HEK293T (cell line): ENCODE results near the gene HUS1B.
A peak's percentile ranks its signal among the peaks of the same experiment; 100 is the strongest.

ENCODE experiments used
- CTCF ChIA-PET: fragments of 350-600 bp; formaldehyde crosslinking; extraction: SDS; loops from one replicate; lab custom pipeline; 2021; ENCODE audit warnings: antibody characterized with exemption, inconsistent platforms; lab: Yijun Ruan, JAX
- POLR2A ChIA-PET: fragments of 350-600 bp; formaldehyde crosslinking; extraction: SDS; loops from one replicate; lab custom pipeline; 2020; ENCODE audit warnings: antibody characterized with exemption, inconsistent platforms; lab: Yijun Ruan, JAX
- DNase-seq: peaks from one replicate; pipeline ENCODE4 v3.0.0; 2012; ENCODE audit warnings: mixed read lengths; ENCODE audit errors: extremely low spot score
- ARNT ChIP-seq: fragments of 450-650 bp; IDR thresholded peaks from 2 replicates; pipeline ENCODE4 v1.6.1; 2017; ENCODE audit warnings: mild to moderate bottlenecking
- BHLHE40 ChIP-seq: fragments of 450-650 bp; IDR thresholded peaks from 2 replicates; pipeline ENCODE4 v1.6.1; 2016; ENCODE audit warnings: mild to moderate bottlenecking, moderate library complexity, borderline replicate concordance
- CTBP1 ChIP-seq: fragments of 450-650 bp; IDR thresholded peaks from 2 replicates; pipeline ENCODE4 v1.6.1; 2016; ENCODE audit warnings: borderline replicate concordance
- ELF4 ChIP-seq: fragments of 450-650 bp; IDR thresholded peaks from 2 replicates; pipeline ENCODE4 v1.6.1; 2017; ENCODE audit warnings: antibody characterized with exemption
- FOXA1 ChIP-seq: fragments of 450-650 bp; IDR thresholded peaks from 2 replicates; pipeline ENCODE4 v1.6.1; 2016; ENCODE audit warnings: mild to moderate bottlenecking
- FOXK2 ChIP-seq: fragments of 450-650 bp; IDR thresholded peaks from 2 replicates; pipeline ENCODE4 v1.6.1; 2016; ENCODE audit warnings: mild to moderate bottlenecking
- FOXM1 ChIP-seq: fragments of 450-650 bp; IDR thresholded peaks from 2 replicates; pipeline ENCODE4 v1.6.1; 2017; ENCODE audit warnings: mild to moderate bottlenecking, borderline replicate concordance
- HDGF ChIP-seq: fragments of 450-650 bp; IDR thresholded peaks from 2 replicates; pipeline ENCODE4 v1.6.1; 2017; ENCODE audit warnings: antibody characterized with exemption, borderline replicate concordance
- L3MBTL2 ChIP-seq: fragments of 450-650 bp; conservative IDR thresholded peaks from 2 replicates; pipeline ENCODE4 v1.6.1; 2016; ENCODE audit warnings: mild to moderate bottlenecking
- LEF1 ChIP-seq: fragments of 450-650 bp; IDR thresholded peaks from 2 replicates; pipeline ENCODE4 v1.6.1; 2017; ENCODE audit warnings: mild to moderate bottlenecking, borderline replicate concordance
- NFRKB ChIP-seq: fragments of 450-650 bp; IDR thresholded peaks from 2 replicates; pipeline ENCODE4 v1.6.1; 2016; ENCODE audit warnings: mild to moderate bottlenecking, moderate library complexity
- SP1 ChIP-seq: fragments of 450-650 bp; IDR thresholded peaks from 2 replicates; pipeline ENCODE4 v1.6.1; 2017
- SUZ12 ChIP-seq: fragments of 450-650 bp; IDR thresholded peaks from 2 replicates; pipeline ENCODE4 v1.6.1; 2016; ENCODE audit warnings: mild to moderate bottlenecking
- TARDBP ChIP-seq: fragments of 450-650 bp; IDR thresholded peaks from 2 replicates; pipeline ENCODE4 v1.6.1; 2016
- ZNF384 ChIP-seq: fragments of 450-650 bp; IDR thresholded peaks from 2 replicates; pipeline ENCODE4 v1.6.1; 2016
- TF ChIP-seq, protein P1 (sequence below): fragments of 450-650 bp; IDR thresholded peaks from 2 replicates; pipeline ENCODE4 v1.6.1; 2016

The HUS1B gene

DNA sequence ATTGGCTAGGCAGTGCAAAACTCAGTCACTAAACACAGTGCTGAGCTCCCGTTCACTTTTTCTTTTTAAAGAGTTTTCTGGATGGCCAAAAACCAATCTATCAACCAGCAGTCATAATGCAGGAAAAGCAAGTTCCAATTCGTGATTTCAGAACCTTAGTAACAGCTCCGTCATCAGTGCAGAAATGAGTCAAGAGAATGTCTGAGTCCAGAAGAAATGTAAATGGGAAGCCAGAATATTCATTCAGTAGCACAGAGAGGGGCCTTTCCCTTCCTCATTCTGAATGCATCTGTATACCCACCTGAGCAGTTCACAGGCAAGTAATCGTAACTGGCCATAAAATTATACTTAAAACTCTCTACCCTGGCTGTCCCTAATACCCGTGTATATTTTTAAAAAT is 20.4 kb downstream of the HUS1B start:
- ChIA-PET POLR2A (no interaction called here), CTCF (no interaction called here)
- no peak for TF ChIP-seq ARNT
- no peak for TF ChIP-seq FOXM1
- TF ChIP-seq NFRKB, result no peak
- TF ChIP-seq SUZ12, result no peak
- no peak for TF ChIP-seq CTBP1
- TF ChIP-seq, protein P1, sequence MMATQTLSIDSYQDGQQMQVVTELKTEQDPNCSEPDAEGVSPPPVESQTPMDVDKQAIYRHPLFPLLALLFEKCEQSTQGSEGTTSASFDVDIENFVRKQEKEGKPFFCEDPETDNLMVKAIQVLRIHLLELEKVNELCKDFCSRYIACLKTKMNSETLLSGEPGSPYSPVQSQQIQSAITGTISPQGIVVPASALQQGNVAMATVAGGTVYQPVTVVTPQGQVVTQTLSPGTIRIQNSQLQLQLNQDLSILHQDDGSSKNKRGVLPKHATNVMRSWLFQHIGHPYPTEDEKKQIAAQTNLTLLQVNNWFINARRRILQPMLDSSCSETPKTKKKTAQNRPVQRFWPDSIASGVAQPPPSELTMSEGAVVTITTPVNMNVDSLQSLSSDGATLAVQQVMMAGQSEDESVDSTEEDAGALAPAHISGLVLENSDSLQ, result no peak
- DNase-seq, result no peak

DNA sequence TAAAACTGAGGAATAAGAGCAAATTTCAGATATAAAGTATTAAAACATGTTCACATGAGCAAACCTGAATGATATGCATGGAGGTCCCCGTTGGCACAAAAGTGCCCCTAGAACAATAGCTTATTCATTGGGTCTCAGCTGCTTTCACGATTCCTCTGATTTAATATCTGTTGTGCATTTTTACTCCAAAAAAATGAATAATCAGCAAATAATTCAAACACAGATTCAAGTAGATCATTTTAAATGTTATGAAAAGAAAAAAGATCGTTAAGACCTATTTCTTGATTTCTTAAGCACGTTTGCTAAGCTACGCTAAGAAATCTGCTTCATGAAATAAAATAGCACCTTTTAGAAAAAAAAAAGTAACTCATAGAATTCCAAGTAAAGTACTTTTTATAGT is 21.7 kb downstream of the HUS1B start:
- ChIA-PET POLR2A (no interaction called here), CTCF (no interaction called here)
- TF ChIP-seq, protein P1, result no peak
- TF ChIP-seq ARNT (no peak), TARDBP (no peak), ZNF384 (no peak)
- DNase-seq, result no peak

DNA sequence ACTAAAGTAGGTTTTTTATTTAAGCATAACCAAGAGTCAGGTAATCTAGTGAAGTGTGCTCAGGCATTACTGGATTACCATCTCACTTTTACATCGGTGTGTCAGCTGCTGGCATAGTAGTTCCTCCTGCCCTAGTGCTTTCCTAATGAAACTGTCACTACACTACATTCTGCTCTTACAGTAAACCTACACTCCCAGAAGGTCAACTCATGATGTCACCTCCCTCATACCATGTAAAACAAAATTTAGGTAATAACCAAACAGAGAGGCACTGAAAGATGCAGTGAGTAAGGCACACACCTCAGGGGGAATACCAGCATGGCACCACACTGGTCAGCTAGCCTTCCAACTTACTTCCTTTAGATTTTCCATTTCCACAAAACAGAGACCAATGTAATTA is 23.3 kb downstream of the HUS1B start:
- TF ChIP-seq LEF1 (no peak), BHLHE40 (no peak), NFRKB (no peak), ELF4 (no peak), FOXK2 (no peak)
- CTCF ChIA-PET, result interaction anchor here (0.7 kb wide), 1 partner anchor 259 kb away, joined by 6 read pairs; no protein-coding TSS in a partner anchor
- DNase-seq, result no peak
- POLR2A ChIA-PET, result no interaction called here

DNA sequence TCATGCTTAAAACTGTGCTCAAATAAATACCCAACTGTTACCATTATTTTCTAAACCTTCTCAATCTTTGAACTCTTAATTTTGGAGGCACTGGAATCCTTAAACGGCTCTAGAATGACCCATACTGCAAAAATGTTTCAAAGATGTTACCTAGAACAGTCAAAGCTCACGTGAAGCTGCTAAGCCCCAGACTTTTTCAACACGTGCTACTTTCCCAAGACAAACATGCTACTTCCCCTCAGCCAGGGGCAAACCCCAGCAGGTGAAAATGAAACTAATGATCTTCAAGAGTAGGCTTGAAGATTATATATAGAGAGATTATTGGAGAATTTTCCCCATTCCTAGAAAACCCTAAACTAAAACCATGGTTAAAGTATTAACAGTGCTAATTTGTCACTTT is 28.1 kb downstream of the HUS1B start:
- TF ChIP-seq HDGF (no peak), TARDBP (no peak), FOXA1 (no peak), CTBP1 (no peak), ELF4 (no peak), SP1 (no peak), SUZ12 (no peak), L3MBTL2 (no peak), FOXK2 (no peak), LEF1 (no peak), ARNT (no peak), ZNF384 (no peak), BHLHE40 (no peak), NFRKB (no peak), FOXM1 (no peak)
- TF ChIP-seq, protein P1, result no peak
- no peak for DNase-seq
- ChIA-PET POLR2A (no interaction called here), CTCF (no interaction called here)

DNA sequence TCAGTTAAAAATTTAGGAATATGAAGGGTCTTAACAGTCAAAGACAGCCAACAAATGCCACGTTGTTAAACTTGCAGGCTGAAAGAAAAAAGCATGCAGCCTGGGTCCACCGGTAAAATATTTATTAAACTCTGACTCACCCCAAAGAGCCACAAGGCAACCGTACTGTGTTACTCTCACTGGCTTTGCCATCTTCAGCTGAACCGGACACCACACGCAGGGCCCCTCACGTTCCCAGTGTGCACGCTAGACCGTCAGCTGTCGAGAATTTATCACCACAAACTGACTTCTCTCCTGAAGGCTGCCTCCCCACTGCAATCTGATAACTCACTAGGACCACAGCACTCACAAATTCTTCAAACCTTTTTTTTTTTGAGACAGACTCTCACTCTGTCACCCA is 30.7 kb downstream of the HUS1B start:
- TF ChIP-seq BHLHE40 (no peak), ARNT (no peak), HDGF (no peak), ELF4 (no peak), LEF1 (no peak)
- TF ChIP-seq, protein P1, result peak; percentile 77; the same call in 1 of the 2 replicates
- CTCF ChIA-PET, result no interaction called here
- POLR2A ChIA-PET, result no interaction called here
- DNase-seq, result peak; percentile 48

DNA sequence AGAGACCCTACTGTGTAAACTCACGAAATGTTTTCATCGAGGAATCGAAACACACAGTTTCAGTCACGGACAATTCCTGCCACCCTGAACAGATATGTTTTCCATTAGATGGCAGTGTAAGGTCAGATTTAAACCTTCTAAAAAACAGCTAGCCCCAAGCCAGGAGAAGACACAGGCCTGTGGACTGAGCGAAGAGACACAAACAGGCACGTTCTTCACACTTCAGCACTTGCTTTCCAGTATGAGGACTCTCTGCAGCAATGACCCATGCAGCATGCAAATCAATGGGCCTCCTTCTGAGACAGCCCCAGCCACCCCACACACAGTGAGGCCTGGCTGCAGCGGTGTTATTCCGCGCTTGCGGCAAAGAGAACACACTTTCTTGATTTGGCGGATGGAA is 31.9 kb downstream of the HUS1B start:
- ChIA-PET CTCF (interaction anchor here (0.7 to 1.0 kb wide), 2 partner anchors 55 to 74 kb away, joined by 3 read pairs; no protein-coding TSS in a partner anchor), POLR2A (no interaction called here)
- peak; percentile 22 for DNase-seq

DNA sequence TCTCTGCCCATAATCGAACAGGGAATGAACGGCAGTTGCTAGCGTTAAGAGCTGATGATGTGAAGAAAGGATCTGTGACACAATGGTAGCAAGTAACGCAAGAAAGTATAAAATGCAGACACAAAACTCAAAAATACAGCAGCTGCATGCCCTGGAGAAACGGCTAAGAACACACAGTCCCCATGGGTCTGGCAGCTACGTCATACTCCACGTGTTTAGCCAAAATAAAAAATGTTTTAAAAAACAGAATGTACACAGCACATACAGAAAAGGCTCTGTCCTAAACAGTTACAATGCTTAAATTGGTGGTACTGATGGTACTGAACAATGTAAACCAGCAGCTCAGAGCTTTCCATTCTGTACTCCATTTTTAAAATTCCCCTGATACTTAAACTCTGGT is 34.4 kb downstream of the HUS1B start:
- no peak for DNase-seq
- TF ChIP-seq SUZ12, result no peak
- TF ChIP-seq ELF4, result no peak
- TF ChIP-seq FOXK2, result no peak
- TF ChIP-seq HDGF, result no peak
- TF ChIP-seq L3MBTL2, result no peak
- TF ChIP-seq ZNF384, result no peak
- no peak for TF ChIP-seq NFRKB
- TF ChIP-seq FOXA1, result no peak
- TF ChIP-seq FOXM1, result no peak
- TF ChIP-seq TARDBP, result no peak
- no peak for TF ChIP-seq LEF1
- TF ChIP-seq ARNT, result no peak
- TF ChIP-seq SP1, result no peak
- TF ChIP-seq CTBP1, result no peak
- TF ChIP-seq BHLHE40, result no peak
- TF ChIP-seq, protein P1, result no peak
- POLR2A ChIA-PET, result no interaction called here
- CTCF ChIA-PET, result no interaction called here

More for the DNA sequence above, 31.9 kb downstream of the HUS1B start:
- TF ChIP-seq ARNT (no peak), LEF1 (no peak), FOXK2 (no peak), FOXM1 (no peak), BHLHE40 (no peak), ZNF384 (no peak), L3MBTL2 (no peak)
